Measurements from ENCODE around the gene PTPDC1. TPM values are rescaled to one million over a fixed set of nuclear protein-coding genes. Genes with fewer than 3 reads are reported as not detected.

PTPDC1 gene
- total and polyA plus RNA-seq, 2 of the 8 experiments (the other 6 are each of a cell fraction or from before 2014, with no cell fraction given) = 4.1 to 7.3 TPM

DNA sequence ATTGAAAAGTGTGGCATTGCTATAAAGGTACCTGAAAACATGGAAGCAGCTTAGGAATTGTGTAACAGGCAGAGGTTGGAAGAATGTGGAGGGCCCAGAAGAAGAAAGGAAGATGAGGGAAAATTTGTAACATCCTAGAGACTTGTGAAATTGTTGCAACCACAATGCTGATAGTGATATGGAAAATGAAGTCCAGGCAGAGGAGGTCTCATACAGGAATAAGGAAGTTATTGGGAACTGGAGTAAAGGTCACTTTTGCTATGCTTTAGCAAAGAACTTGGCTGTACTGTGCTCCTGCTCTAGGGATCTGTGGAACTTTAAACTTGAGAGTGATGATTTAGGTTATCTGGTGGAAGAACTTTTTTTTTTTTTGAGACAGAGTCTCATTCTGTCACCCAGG, 43.5 kb downstream of the PTPDC1 start (continued):
- TF ChIP-seq CHD1 (IDR thresholded peaks at IDR 0.05; ENCODE audit: low read depth, low read length) (no peak), SP1 (IDR thresholded peaks at IDR 0.05; ENCODE audit: low read depth, low read length) (no peak)

DNA sequence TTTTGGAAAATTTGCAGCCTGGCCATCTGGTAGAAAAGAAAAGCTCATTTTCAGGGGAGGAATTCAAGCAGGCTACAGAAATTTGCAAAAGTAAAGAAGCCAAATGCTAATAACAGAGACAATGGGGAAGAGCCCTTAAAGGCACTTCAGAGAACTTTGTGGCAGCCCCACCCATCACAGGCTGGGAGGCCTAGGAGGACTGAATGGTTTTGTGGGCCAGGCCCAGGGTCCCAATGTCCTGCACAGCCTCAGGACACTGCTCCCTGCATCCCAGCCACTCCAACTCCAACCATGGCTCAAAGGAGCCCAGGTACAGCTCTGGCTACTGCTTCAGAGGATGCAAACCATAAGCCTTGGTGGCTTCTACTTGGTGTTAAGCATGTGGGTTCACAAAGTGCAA, 44.3 kb downstream of the PTPDC1 start:
- Histone ChIP-seq H2BK12ac (ENCODE audit: low read depth, low read length) (no peak overlapping the region), H3K14ac (ENCODE audit: insufficient read length) (no peak overlapping the region), H3K4me3 (ENCODE audit: extremely low read depth in 1 of 4, insufficient read depth in 2 of 4, low read depth in 3 of 4, low read length in 4 of 4) (no peak overlapping the region), H2BK5ac (ENCODE audit: low read depth, low read length) (no peak overlapping the region), H3K9ac (replicated peaks in 1 of 4; ENCODE audit: extremely low read depth in 1 of 4, low read depth in 3 of 4, low read length in 3 of 4) (no peak overlapping the region), H2BK15ac (ENCODE audit: low read length) (no peak overlapping the region), H3K18ac (ENCODE audit: extremely low read depth, low read length) (no peak overlapping the region), H4K8ac (ENCODE audit: extremely low read depth, insufficient read depth, low read length) (no peak overlapping the region), H3K4me1 (replicated peaks in 1 of 4; ENCODE audit: control insufficient read depth in 3 of 4, insufficient read depth in 4 of 4, low read length in 3 of 4) (no peaks in the 10 kb centered on the region), H3K9me3 (ENCODE audit: insufficient read depth in 2 of 2, low read depth in 1 of 2, low read length in 1 of 2) (peaks cover 22 to 32% of the 10 kb centered on the region in 2 experiments), H3K23ac (ENCODE audit: insufficient read length) (no peak overlapping the region), H3K4me2 (ENCODE audit: insufficient read depth in 1 of 2, low read depth in 2 of 2, low read length in 2 of 2) (no peak overlapping the region), H4K91ac (replicated peaks; ENCODE audit: insufficient read length, low read length) (no peak overlapping the region), H4K20me1 (replicated peaks in 1 of 2; ENCODE audit: control insufficient read depth in 1 of 2, insufficient read depth in 2 of 2, low read length in 2 of 2) (no peaks in the 10 kb centered on the region), H3K27me3 (replicated peaks in 1 of 4; ENCODE audit: control insufficient read depth in 3 of 4, extremely low read depth in 1 of 4, insufficient read depth in 3 of 4, low read length in 3 of 4) (no peaks in the 10 kb centered on the region), H3K36me3 (ENCODE audit: control insufficient read depth in 2 of 4, insufficient read depth in 4 of 4, low read length in 3 of 4) (no peaks in the 10 kb centered on the region), H3K4ac (replicated peaks; ENCODE audit: insufficient read length, low read depth, low read length) (no peak overlapping the region), H3K56ac (replicated peaks; ENCODE audit: insufficient read length, low read depth, low read length) (no peak overlapping the region), H3K79me1 (ENCODE audit: low read depth, low read length) (no peaks in the 10 kb centered on the region), H2AK5ac (ENCODE audit: low read depth, low read length) (no peak overlapping the region), H2AFZ (ENCODE audit: low read length) (no peak overlapping the region), H3K79me2 (ENCODE audit: control insufficient read depth in 1 of 2, insufficient read depth in 2 of 2, low read length in 2 of 2) (no peaks in the 10 kb centered on the region), H2BK20ac (ENCODE audit: low read length) (no peak overlapping the region), H3K23me2 (ENCODE audit: low read depth, low read length) (no peaks in the 10 kb centered on the region), H4K5ac (ENCODE audit: insufficient read length, low read depth, low read length) (no peak overlapping the region), H3K27ac (ENCODE audit: low read depth, low read length) (no peak overlapping the region), H2BK120ac (replicated peaks; ENCODE audit: low read depth, low read length) (no peak overlapping the region)
- FAIRE-seq (no peak), DNase-seq (ENCODE audit: low read depth in 1 of 2, low spot score in 2 of 2) (no peak)
- CTCF ChIA-PET (ENCODE audit: partially characterized antibody) = no interaction called here
- POLR2A ChIA-PET (ENCODE audit: partially characterized antibody) = no interaction called here
- TF ChIP-seq POLR2A (IDR thresholded peaks at IDR 0.05; ENCODE audit: control extremely low read depth in 1 of 2, low read depth in 2 of 2, low read length in 2 of 2) (no peak), EP300 (IDR thresholded peaks at IDR 0.05; ENCODE audit: borderline replicate concordance in 1 of 2, low read depth in 2 of 2, low read length in 2 of 2) (no peak), RNF2 (IDR thresholded peaks at IDR 0.05; ENCODE audit: borderline replicate concordance, low read depth, low read length, missing control alignments, poor library complexity, severe bottlenecking) (no peak), KDM5A (IDR thresholded peaks at IDR 0.05; ENCODE audit: low read length) (no peak)
- TF ChIP-seq, protein P1, sequence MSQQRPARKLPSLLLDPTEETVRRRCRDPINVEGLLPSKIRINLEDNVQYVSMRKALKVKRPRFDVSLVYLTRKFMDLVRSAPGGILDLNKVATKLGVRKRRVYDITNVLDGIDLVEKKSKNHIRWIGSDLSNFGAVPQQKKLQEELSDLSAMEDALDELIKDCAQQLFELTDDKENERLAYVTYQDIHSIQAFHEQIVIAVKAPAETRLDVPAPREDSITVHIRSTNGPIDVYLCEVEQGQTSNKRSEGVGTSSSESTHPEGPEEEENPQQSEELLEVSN (IDR thresholded peaks at IDR 0.05) = no peak
